ENCODE results near the gene L3MBTL1. TPM values are rescaled to one million over a fixed set of nuclear protein-coding genes. Genes with fewer than 3 reads are reported as not detected.
A peak's percentile ranks its signal among the peaks of the same experiment; 100 is the strongest.

L3MBTL1 gene
- total RNA-seq, 2 donors from 2014 or later = 4.1 to 28.2 TPM

- Histone ChIP-seq H3K27ac (no peak overlapping the region), H3K4me3 (no peak overlapping the region), H3K9me3 (no peaks in the 10 kb centered on the region), H3K36me3 (no peaks in the 10 kb centered on the region), H3K27me3 (no peaks in the 10 kb centered on the region), H3K4me1 (peaks cover 0 to 25% of the 10 kb centered on the region in 2 donors)
- DNase-seq (ENCODE audit: low spot score) = no peak
- TF ChIP-seq CTCF (IDR thresholded peaks at IDR 0.05) = no peak
Observed at GRCh38 chr20:43511879-43512278, 4.4 kb downstream of the L3MBTL1 start.

- no peaks in the 10 kb centered on the region for H3K9me3 ChIP-seq
- no peak for DNase-seq (ENCODE audit: low spot score)
- peak overlapping the region; percentile 35 to 67 for H3K4me3 ChIP-seq
- H3K4me1 ChIP-seq = peaks cover 0 to 12% of the 10 kb centered on the region in 2 donors
- TF ChIP-seq CTCF (IDR thresholded peaks at IDR 0.05) = no peak
- no peaks in the 10 kb centered on the region for H3K27me3 ChIP-seq
- peak overlapping the region; percentile 56 to 65 for H3K27ac ChIP-seq
- H3K36me3 ChIP-seq = no peaks in the 10 kb centered on the region
Observed at GRCh38 chr20:43513372-43513930, 6.0 kb downstream of the L3MBTL1 start.

DNA sequence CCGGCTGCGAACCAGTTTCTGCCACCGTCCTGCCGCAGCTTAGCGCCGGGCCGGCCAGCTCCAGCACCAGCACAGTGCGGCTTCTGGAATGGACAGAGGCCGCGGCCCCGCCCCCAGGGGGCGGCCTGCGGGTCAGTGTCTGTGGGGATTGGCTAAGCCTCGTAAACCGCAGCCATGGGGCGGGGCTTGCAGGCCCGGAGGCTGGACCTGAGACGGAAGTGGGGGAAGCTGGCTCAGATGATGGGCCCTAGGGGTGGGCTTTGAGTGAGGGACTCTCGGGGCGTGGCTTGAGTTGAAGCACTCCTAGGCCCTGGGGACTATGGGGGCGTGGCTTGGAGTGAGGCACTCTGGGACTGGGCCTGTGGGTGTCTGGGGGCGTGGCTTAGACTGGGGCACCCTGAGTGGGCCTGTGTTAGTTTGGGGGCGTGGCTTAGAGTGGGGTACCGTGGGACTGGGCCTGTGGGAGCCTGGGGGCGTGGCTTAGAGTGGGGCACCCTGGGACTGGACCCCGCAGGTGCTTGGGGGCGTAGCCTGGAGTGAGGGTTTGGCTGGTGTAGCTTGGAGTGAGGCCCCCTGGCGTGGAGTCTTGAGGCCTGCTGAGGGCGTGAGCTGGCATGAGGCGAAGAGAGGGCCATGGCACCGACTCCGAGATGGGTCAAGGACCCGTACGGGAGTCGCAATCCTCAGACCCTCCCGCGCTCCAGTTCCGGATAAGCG lies 6.6 kb downstream of the L3MBTL1 start:
- no peaks in the 10 kb centered on the region for H3K36me3 ChIP-seq
- peak overlapping the region; percentile 74 to 75 for H3K27ac ChIP-seq
- H3K27me3 ChIP-seq = no peaks in the 10 kb centered on the region
- TF ChIP-seq CTCF (IDR thresholded peaks at IDR 0.05) = peak in 1 of 2 donors; percentile 24
- peak; percentile 96 for DNase-seq (ENCODE audit: low spot score)
- H3K9me3 ChIP-seq = no peaks in the 10 kb centered on the region
- peak overlapping the region; percentile 48 to 67 for H3K4me3 ChIP-seq
- H3K4me1 ChIP-seq = peaks cover 0 to 11% of the 10 kb centered on the region in 2 donors

GRCh38 chr20:43514648-43514999 lies 7.1 kb downstream of the L3MBTL1 start:
- Histone ChIP-seq H3K27me3 (no peaks in the 10 kb centered on the region), H3K36me3 (no peaks in the 10 kb centered on the region), H3K27ac (peak overlapping the region; percentile 74 to 75), H3K4me1 (peaks cover 0 to 11% of the 10 kb centered on the region in 2 donors), H3K4me3 (peak overlapping the region; percentile 48 to 67), H3K9me3 (no peaks in the 10 kb centered on the region)
- TF ChIP-seq CTCF (IDR thresholded peaks at IDR 0.05) = no peak
- no peak for DNase-seq (ENCODE audit: low spot score)

- TF ChIP-seq CTCF (IDR thresholded peaks at IDR 0.05) = no peak
- H3K9me3 ChIP-seq = no peaks in the 10 kb centered on the region
- no peak for DNase-seq (ENCODE audit: low spot score)
- no peaks in the 10 kb centered on the region for H3K27me3 ChIP-seq
- peaks cover 0 to 11% of the 10 kb centered on the region in 2 donors for H3K4me1 ChIP-seq
- no peak overlapping the region for H3K4me3 ChIP-seq
- no peaks in the 10 kb centered on the region for H3K36me3 ChIP-seq
- H3K27ac ChIP-seq = no peak overlapping the region
Observed at GRCh38 chr20:43515628-43516027, 8.1 kb downstream of the L3MBTL1 start.

Measured in right atrium auricular region (tissue), 2 donors.